ENCODE measurements around the gene PIK3R5.

DNA sequence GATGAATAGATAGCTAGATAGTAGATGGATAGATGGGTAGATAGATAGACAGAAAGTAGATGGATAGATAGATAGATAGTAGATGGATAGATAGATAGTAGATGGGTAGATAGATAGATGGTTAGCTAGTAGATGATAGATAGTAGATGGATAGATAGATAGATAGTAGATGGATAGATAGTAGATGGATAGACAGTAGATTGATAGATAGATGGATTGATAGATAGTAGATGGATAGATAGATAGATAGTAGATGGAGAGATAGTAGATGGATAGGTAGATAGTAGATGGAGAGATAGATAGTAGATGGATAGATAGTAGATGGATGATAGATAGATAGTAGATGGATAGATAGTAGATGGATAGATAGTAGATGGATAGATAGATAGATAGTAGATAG, 40.4 kb downstream of the PIK3R5 start:
- TF ChIP-seq POLR2A (IDR thresholded peaks at IDR 0.05; ENCODE audit: low read length) (no peak), GATA1 (IDR thresholded peaks at IDR 0.05; ENCODE audit: low read depth, low read length) (no peak)

Data from erythroblast (primary cell).